ENCODE results near the gene SLC38A9.

DNA sequence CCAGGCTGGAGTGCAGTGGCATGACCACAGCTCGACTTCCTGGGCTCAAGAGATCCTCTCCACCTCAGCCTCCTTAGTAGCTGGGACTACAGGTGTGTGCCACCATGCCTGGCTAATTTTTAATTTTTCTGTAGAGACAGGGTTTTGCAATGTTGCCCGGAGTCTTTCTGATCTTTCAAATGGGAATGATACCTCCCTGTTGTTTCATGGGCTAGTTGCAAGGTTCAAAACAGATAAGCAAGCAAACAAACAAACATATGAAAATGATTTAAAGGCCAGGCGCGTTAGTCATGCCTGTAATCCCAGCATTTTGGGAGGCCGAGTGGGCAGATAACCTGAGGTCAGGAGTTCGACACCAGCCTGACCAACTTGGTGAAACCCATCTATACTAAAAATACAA, 132.1 kb downstream of the SLC38A9 start:
- TF ChIP-seq FOXP4 (CRISPR knock-in tag; IDR thresholded peaks at IDR 0.05) (no peak), ESRRA (CRISPR knock-in tag; IDR thresholded peaks at IDR 0.05; ENCODE audit: borderline replicate concordance) (no peak)

Data from WTC11 (cell line).